ENCODE results near the gene TSR1. TPM values are rescaled to one million over a fixed set of nuclear protein-coding genes. Genes with fewer than 3 reads are reported as not detected.

TSR1 gene
- total RNA-seq, 1 donor = 42.0 TPM

DNA sequence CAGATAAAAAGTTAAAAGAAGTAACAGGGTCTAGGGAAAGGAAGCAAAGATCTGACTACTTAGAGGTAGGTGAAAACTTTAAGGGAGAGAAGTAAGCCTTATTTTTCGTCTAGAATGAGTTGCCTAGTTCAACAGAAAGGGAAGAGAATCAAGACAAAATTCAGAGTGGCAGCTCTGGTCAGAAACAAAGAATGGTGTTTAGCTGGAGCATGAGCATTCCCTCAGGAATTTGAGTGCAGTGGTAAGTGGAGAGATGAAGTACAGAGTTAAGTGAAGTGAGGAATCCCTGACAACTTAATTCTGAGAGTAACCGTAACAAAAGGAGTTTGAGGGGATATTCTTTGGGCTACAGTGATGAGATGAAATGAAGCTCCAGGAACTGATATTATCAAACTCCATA is 44.2 kb downstream of the TSR1 start:
- H3K4me3 ChIP-seq (ENCODE audit: insufficient read depth, low read length) = no peak overlapping the region
- no peak for DNase-seq (ENCODE audit: insufficient read length, low spot score, missing footprints)
- H4K20me1 ChIP-seq (ENCODE audit: insufficient read depth, low read length) = peaks cover 7% of the 10 kb centered on the region
- peaks cover 32% of the 10 kb centered on the region for H3K79me2 ChIP-seq (ENCODE audit: insufficient read depth, low read length)
- no peak overlapping the region for H2AFZ ChIP-seq (ENCODE audit: low read length)
- no peaks in the 10 kb centered on the region for H3K9me3 ChIP-seq (ENCODE audit: low read depth, low read length)
- H3K4me1 ChIP-seq (ENCODE audit: insufficient read depth, low read length) = no peaks in the 10 kb centered on the region
- no peak overlapping the region for H3K27ac ChIP-seq (ENCODE audit: low read depth, low read length)
- peaks cover 49% of the 10 kb centered on the region for H3K36me3 ChIP-seq (ENCODE audit: insufficient read depth, low read length)
- no peaks in the 10 kb centered on the region for H3K27me3 ChIP-seq (ENCODE audit: insufficient read depth, low read length)
- TF ChIP-seq CTCF (IDR thresholded peaks at IDR 0.05; ENCODE audit: extremely low read depth, low read depth, low read length) = no peak
- H3K4me2 ChIP-seq (ENCODE audit: insufficient read depth, low read length) = no peak overlapping the region

DNA sequence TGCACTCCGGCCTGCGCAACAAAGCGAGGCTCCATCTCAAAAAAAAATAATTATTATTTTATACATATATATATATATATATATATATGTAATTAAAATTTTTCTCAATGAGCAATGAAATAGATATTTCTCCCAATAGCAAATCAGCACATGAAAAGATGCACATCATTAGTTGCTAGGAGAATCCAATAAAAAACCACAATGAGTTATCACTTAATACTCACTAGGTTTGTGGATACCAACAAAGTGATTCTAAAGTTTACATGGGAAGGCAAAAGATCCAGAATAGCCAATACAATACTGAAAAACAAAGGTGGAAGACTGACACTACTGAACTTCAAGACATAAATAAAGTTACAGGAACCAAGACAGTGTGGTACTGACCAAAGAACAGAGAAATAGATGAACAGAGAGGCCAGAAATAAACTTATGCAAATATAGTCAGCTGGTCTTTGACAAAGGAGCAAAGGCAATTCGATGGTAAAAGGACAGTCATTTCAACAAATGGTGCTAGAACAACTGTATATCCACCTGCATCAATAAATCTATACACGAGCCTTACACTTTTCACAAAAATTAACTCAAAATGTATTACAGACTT is 46.3 kb downstream of the TSR1 start:
- peak overlapping the region; percentile 4 for H3K27ac ChIP-seq (ENCODE audit: low read depth, low read length)
- H3K79me2 ChIP-seq (ENCODE audit: insufficient read depth, low read length) = peaks cover 12% of the 10 kb centered on the region
- peaks cover 43% of the 10 kb centered on the region for H3K36me3 ChIP-seq (ENCODE audit: insufficient read depth, low read length)
- no peak overlapping the region for H3K4me2 ChIP-seq (ENCODE audit: insufficient read depth, low read length)
- H3K4me1 ChIP-seq (ENCODE audit: insufficient read depth, low read length) = no peaks in the 10 kb centered on the region
- DNase-seq (ENCODE audit: insufficient read length, low spot score, missing footprints) = no peak
- H4K20me1 ChIP-seq (ENCODE audit: insufficient read depth, low read length) = peaks cover 3% of the 10 kb centered on the region
- no peaks in the 10 kb centered on the region for H3K27me3 ChIP-seq (ENCODE audit: insufficient read depth, low read length)
- no peak overlapping the region for H2AFZ ChIP-seq (ENCODE audit: low read length)
- TF ChIP-seq CTCF (IDR thresholded peaks at IDR 0.05; ENCODE audit: extremely low read depth, low read depth, low read length) = no peak
- H3K4me3 ChIP-seq (ENCODE audit: insufficient read depth, low read length) = no peak overlapping the region
- H3K9me3 ChIP-seq (ENCODE audit: low read depth, low read length) = no peaks in the 10 kb centered on the region

- DNase-seq (ENCODE audit: insufficient read length, low spot score, missing footprints) = no peak
- no peak overlapping the region for H3K4me2 ChIP-seq (ENCODE audit: insufficient read depth, low read length)
- peaks cover 47% of the 10 kb centered on the region for H3K36me3 ChIP-seq (ENCODE audit: insufficient read depth, low read length)
Measured at GRCh38 chr17:2283302-2283701, 53.0 kb downstream of the TSR1 start.

More at GRCh38 chr17:2283302-2283701, 53.0 kb downstream of the TSR1 start:
- H3K4me3 ChIP-seq (ENCODE audit: insufficient read depth, low read length) = no peak overlapping the region
- no peak overlapping the region for H3K27ac ChIP-seq (ENCODE audit: low read depth, low read length)
- H2AFZ ChIP-seq (ENCODE audit: low read length) = no peak overlapping the region
- no peak for TF ChIP-seq CTCF (IDR thresholded peaks at IDR 0.05; ENCODE audit: extremely low read depth, low read depth, low read length)
- no peaks in the 10 kb centered on the region for H4K20me1 ChIP-seq (ENCODE audit: insufficient read depth, low read length)
- H3K4me1 ChIP-seq (ENCODE audit: insufficient read depth, low read length) = peaks cover 3% of the 10 kb centered on the region
- no peaks in the 10 kb centered on the region for H3K79me2 ChIP-seq (ENCODE audit: insufficient read depth, low read length)
- H3K9me3 ChIP-seq (ENCODE audit: low read depth, low read length) = no peaks in the 10 kb centered on the region
- no peaks in the 10 kb centered on the region for H3K27me3 ChIP-seq (ENCODE audit: insufficient read depth, low read length)

Data from osteoblast (primary cell).